Measurements from ENCODE around the gene RAB11FIP4. TPM values are rescaled to one million over a fixed set of nuclear protein-coding genes. Genes with fewer than 3 reads are reported as not detected.

RAB11FIP4 gene
- total RNA-seq, 2 donors from 2014 or later: 22.5 to 30.8 TPM

- H3K27me3 ChIP-seq (replicated peaks; ENCODE audit: insufficient read depth): no peaks in the 10 kb centered on the region
- WGBS: 69% methylated on average over 4 of the region's 4 CpGs
- H3K4me1 ChIP-seq (replicated peaks): peaks cover 10% of the 10 kb centered on the region
- no peak overlapping the region for H3K4me3 ChIP-seq
- no peaks in the 10 kb centered on the region for H3K36me3 ChIP-seq
- no peaks in the 10 kb centered on the region for H3K9me3 ChIP-seq
- H3K27ac ChIP-seq: peak overlapping the region; percentile 68 to 77
- no peak for TF ChIP-seq POLR2A (IDR thresholded peaks at IDR 0.05)
- TF ChIP-seq CTCF (IDR thresholded peaks at IDR 0.05): no peak
- TF ChIP-seq POLR2AphosphoS5 (IDR thresholded peaks at IDR 0.05): no peak
- DNase-seq (ENCODE audit: low spot score): no peak
- intact Hi-C loops (cut with DNase I): loop anchor here (5.0 kb wide), 1 partner anchor 161 kb away; no protein-coding TSS in a partner anchor
Measured at GRCh38 chr17:31581491-31581890, 190.0 kb downstream of the RAB11FIP4 start.

GRCh38 chr17:31582151-31582907 lies 190.9 kb downstream of the RAB11FIP4 start:
- peaks cover 10% of the 10 kb centered on the region for H3K4me1 ChIP-seq (replicated peaks)
- 57% methylated on average over 8 of the region's 8 CpGs for WGBS
- H3K4me3 ChIP-seq: no peak overlapping the region
- intact Hi-C loops (cut with DNase I): loop anchor here (5.0 kb wide), 1 partner anchor 160 kb away; no protein-coding TSS in a partner anchor
- H3K27me3 ChIP-seq (replicated peaks; ENCODE audit: insufficient read depth): no peaks in the 10 kb centered on the region
- no peaks in the 10 kb centered on the region for H3K36me3 ChIP-seq
- peak overlapping the region; percentile 68 to 77 for H3K27ac ChIP-seq
- H3K9me3 ChIP-seq: no peaks in the 10 kb centered on the region
- no peak for DNase-seq (ENCODE audit: low spot score)
- TF ChIP-seq POLR2AphosphoS5 (IDR thresholded peaks at IDR 0.05) (no peak), POLR2A (IDR thresholded peaks at IDR 0.05) (no peak), CTCF (IDR thresholded peaks at IDR 0.05) (no peak)

- Histone ChIP-seq H3K36me3 (no peaks in the 10 kb centered on the region), H3K27ac (no peak overlapping the region), H3K9me3 (no peaks in the 10 kb centered on the region), H3K27me3 (replicated peaks; ENCODE audit: insufficient read depth) (no peaks in the 10 kb centered on the region), H3K4me3 (no peak overlapping the region), H3K4me1 (replicated peaks) (peaks cover 10% of the 10 kb centered on the region)
- no peak for DNase-seq (ENCODE audit: low spot score)
- TF ChIP-seq CTCF (IDR thresholded peaks at IDR 0.05) (no peak), POLR2A (IDR thresholded peaks at IDR 0.05) (no peak)
- intact Hi-C loops (cut with DNase I): loop anchor here (5.0 kb wide), 1 partner anchor 158 kb away; no protein-coding TSS in a partner anchor
- 48% methylated on average over 7 of the region's 7 CpGs for WGBS
Measured at GRCh38 chr17:31583772-31584356, 192.4 kb downstream of the RAB11FIP4 start.

GRCh38 chr17:31584438-31585279 lies 193.2 kb downstream of the RAB11FIP4 start:
- peaks cover 10% of the 10 kb centered on the region for H3K4me1 ChIP-seq (replicated peaks)
- intact Hi-C loops (cut with DNase I): loop anchor here (5.0 kb wide), 1 partner anchor 158 kb away; no protein-coding TSS in a partner anchor
- no peaks in the 10 kb centered on the region for H3K9me3 ChIP-seq
- H3K27me3 ChIP-seq (replicated peaks; ENCODE audit: insufficient read depth): no peaks in the 10 kb centered on the region
- H3K27ac ChIP-seq: no peak overlapping the region
- TF ChIP-seq POLR2AphosphoS5 (IDR thresholded peaks at IDR 0.05) (no peak), CTCF (IDR thresholded peaks at IDR 0.05) (no peak), POLR2A (IDR thresholded peaks at IDR 0.05) (no peak)
- H3K4me3 ChIP-seq: no peak overlapping the region
- H3K36me3 ChIP-seq: no peaks in the 10 kb centered on the region
- 93% methylated on average over 6 of the region's 6 CpGs for WGBS
- no peak for DNase-seq (ENCODE audit: low spot score)

All from prostate gland (tissue), 2 donors.